Omental fat pad (tissue), 4 donors: ENCODE results near the gene FSHB. TPM values are rescaled to one million over a fixed set of nuclear protein-coding genes. Genes with fewer than 3 reads are reported as not detected.

ENCODE experiments used
- ATAC-seq: fragments of 150-250 bp; one replicate; pipeline ENCODE4 v1.9.1; 2016; ENCODE audit warnings: mild to moderate bottlenecking, moderate library complexity; ENCODE audit not compliant: low FRiP score
- DNase-seq: peaks from one replicate; pipeline ENCODE4 v3.0.0-alpha.2; 2019; ENCODE audit warnings: low spot score
- CTCF ChIP-seq, 3 donors: fragments of 450-650 bp; IDR thresholded peaks; one replicate each; pipeline ENCODE4 v1.5.1; 2016 to 2017; ENCODE audit warnings: antibody characterized with exemption in 3 of 3, mild to moderate bottlenecking in 3 of 3, moderate library complexity in 2 of 3
- total RNA-seq, 4 donors: library from RNA; depleted of rRNA; stranded (reverse); fragments of >200 nt; gene quantifications; one replicate each; pipeline ENCODE4 v1.1.0, GENCODE V29; 2016

The FSHB gene
- total RNA-seq, 4 donors from 2014 or later: not detected

GRCh38 chr11:30206249-30206996 lies 24.4 kb upstream of the FSHB start:
- TF ChIP-seq CTCF (IDR thresholded peaks at IDR 0.05): no peak
- ATAC-seq: no peak

GRCh38 chr11:30210357-30210756 lies 20.5 kb upstream of the FSHB start:
- TF ChIP-seq CTCF (IDR thresholded peaks at IDR 0.05): no peak

More at GRCh38 chr11:30206249-30206996, 24.4 kb upstream of the FSHB start:
- DNase-seq: no peak

GRCh38 chr11:30216534-30216933 lies 14.3 kb upstream of the FSHB start:
- DNase-seq (no peak), ATAC-seq (no peak)
- TF ChIP-seq CTCF (IDR thresholded peaks at IDR 0.05): no peak

More at GRCh38 chr11:30210357-30210756, 20.5 kb upstream of the FSHB start:
- ATAC-seq (no peak), DNase-seq (no peak)

GRCh38 chr11:30218278-30218677 lies 12.5 kb upstream of the FSHB start:
- ATAC-seq (no peak), DNase-seq (no peak)
- no peak for TF ChIP-seq CTCF (IDR thresholded peaks at IDR 0.05)

- TF ChIP-seq CTCF (IDR thresholded peaks at IDR 0.05): no peak
- DNase-seq (no peak), ATAC-seq (no peak)
These were observed 5.2 kb upstream of the FSHB start for GRCh38 chr11:30225642-30226041.

GRCh38 chr11:30228323-30228884 lies 2.4 kb upstream of the FSHB start:
- no peak for TF ChIP-seq CTCF (IDR thresholded peaks at IDR 0.05)
- no peak for ATAC-seq

GRCh38 chr11:30239025-30239424 lies 8.2 kb downstream of the FSHB start:
- no peak for ATAC-seq
- no peak for TF ChIP-seq CTCF (IDR thresholded peaks at IDR 0.05)

More at GRCh38 chr11:30228323-30228884, 2.4 kb upstream of the FSHB start:
- DNase-seq: no peak

More at GRCh38 chr11:30239025-30239424, 8.2 kb downstream of the FSHB start:
- DNase-seq: no peak
